ENCODE results near the gene ST3GAL4. TPM values are rescaled to one million over a fixed set of nuclear protein-coding genes. Genes with fewer than 3 reads are reported as not detected.
A peak's percentile ranks its signal among the peaks of the same experiment; 100 is the strongest.

ST3GAL4 gene
- total and polyA plus RNA-seq, 8 donors: 30.2 to 38.8 (median 34.6) TPM

GRCh38 chr11:126319374-126319740 lies 36.1 kb upstream of the ST3GAL4 start:
- Histone ChIP-seq H3K4me3 (no peak overlapping the region), H3K4me1 (peaks cover 19 to 44% of the 10 kb centered on the region in 2 donors), H3K27ac (peak overlapping the region; percentile 79 to 84), H3K9me3 (no peaks in the 10 kb centered on the region), H3K36me3 (no peaks in the 10 kb centered on the region), H3K27me3 (no peaks in the 10 kb centered on the region)
- TF ChIP-seq CTCF (IDR thresholded peaks at IDR 0.05): no peak
- intact Hi-C loops (cut with DNase I): loop anchor here in 1 of 2 donors (10.0 kb wide), 1 partner anchor 115 kb away; no protein-coding TSS in a partner anchor
- DNase-seq: no peak
- ATAC-seq: no peak

- Histone ChIP-seq H3K27ac (no peak overlapping the region), H3K36me3 (no peaks in the 10 kb centered on the region), H3K27me3 (no peaks in the 10 kb centered on the region), H3K9me3 (no peaks in the 10 kb centered on the region), H3K4me3 (no peak overlapping the region), H3K4me1 (peaks cover 14 to 22% of the 10 kb centered on the region in 2 donors)
- intact Hi-C loops (cut with DNase I): no loop called here
- no peak for TF ChIP-seq CTCF (IDR thresholded peaks at IDR 0.05)
- ATAC-seq: no peak
- DNase-seq: no peak
These were observed 32.5 kb upstream of the ST3GAL4 start for GRCh38 chr11:126322996-126323395.

GRCh38 chr11:126327281-126328000 lies 28.0 kb upstream of the ST3GAL4 start:
- Histone ChIP-seq H3K27me3 (no peaks in the 10 kb centered on the region), H3K4me1 (no peaks in the 10 kb centered on the region), H3K36me3 (peaks cover 0 to 16% of the 10 kb centered on the region in 2 donors), H3K9me3 (no peaks in the 10 kb centered on the region), H3K4me3 (no peak overlapping the region), H3K27ac (no peak overlapping the region)
- DNase-seq (no peak), ATAC-seq (no peak)
- TF ChIP-seq CTCF (IDR thresholded peaks at IDR 0.05): no peak
- intact Hi-C loops (cut with DNase I): no loop called here

GRCh38 chr11:126328001-126328390 lies 27.5 kb upstream of the ST3GAL4 start:
- Histone ChIP-seq H3K4me3 (no peak overlapping the region), H3K27ac (no peak overlapping the region), H3K9me3 (no peaks in the 10 kb centered on the region), H3K27me3 (no peaks in the 10 kb centered on the region), H3K36me3 (peaks cover 0 to 21% of the 10 kb centered on the region in 2 donors), H3K4me1 (no peaks in the 10 kb centered on the region)
- DNase-seq (peak in 1 of 4 donors; percentile 19), ATAC-seq (no peak)
- TF ChIP-seq CTCF (IDR thresholded peaks at IDR 0.05): no peak
- intact Hi-C loops (cut with DNase I): no loop called here

- Histone ChIP-seq H3K27ac (no peak overlapping the region), H3K36me3 (peaks cover 0 to 26% of the 10 kb centered on the region in 2 donors), H3K27me3 (no peaks in the 10 kb centered on the region), H3K9me3 (no peaks in the 10 kb centered on the region), H3K4me1 (no peaks in the 10 kb centered on the region), H3K4me3 (no peak overlapping the region)
- TF ChIP-seq CTCF (IDR thresholded peaks at IDR 0.05): no peak
- intact Hi-C loops (cut with DNase I): no loop called here
- ATAC-seq: no peak
- peak in 1 of 4 donors; percentile 20 for DNase-seq
These were observed 27.0 kb upstream of the ST3GAL4 start for GRCh38 chr11:126328444-126328843.

Measured in left lung (tissue), 10 donors.